ENCODE results near the gene GRN.
"Not testable (repeated sequence)": the region's sequence is repeated elsewhere in the genome, so short reads cannot be mapped to it uniquely, and the experiment has no call there.

The GRN gene

DNA sequence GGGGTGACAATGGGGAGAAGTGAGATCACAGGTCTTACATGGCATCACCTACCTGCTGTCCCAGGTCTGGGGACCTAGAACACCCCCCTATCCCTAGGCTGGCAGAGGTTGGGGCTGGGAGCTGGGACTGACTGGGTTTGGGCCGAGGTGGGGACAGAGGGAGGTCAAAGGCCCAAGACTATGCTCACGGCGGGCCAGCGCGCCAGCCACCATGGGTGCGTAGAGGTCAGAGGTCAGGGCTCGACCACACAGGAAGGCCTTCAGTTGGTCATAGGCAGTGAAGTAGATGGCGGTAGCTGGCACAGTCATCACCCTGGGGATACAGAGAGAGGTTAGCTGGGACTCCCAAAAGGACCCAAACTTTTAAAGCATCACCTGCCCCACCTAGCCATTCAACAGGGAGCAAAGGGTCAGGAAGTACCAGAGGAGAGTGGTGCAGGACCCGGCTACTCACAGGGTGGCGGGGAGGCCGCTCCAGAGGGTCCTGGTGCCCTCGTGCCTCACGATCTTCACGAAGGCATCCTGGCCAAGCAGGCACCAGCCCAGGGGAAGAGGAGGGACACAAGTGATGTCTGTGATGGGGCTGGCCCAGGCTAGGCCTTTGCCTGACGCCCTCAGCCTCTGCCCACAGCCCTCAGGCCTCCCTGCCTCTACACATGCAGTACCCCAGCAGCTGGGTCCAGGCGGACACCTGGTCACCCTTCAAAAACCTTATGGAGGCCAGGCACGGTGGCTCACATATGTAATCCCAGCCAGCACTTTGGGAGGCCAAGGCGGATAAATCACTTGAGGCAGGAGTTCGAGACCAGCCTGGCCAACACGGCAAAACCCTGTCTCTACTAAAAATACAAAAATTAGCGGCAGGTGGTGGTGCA is 23.6 kb upstream of the GRN start:
- no peak for DNase-seq (ENCODE audit: low read depth in 2 of 3, low spot score in 1 of 3)

GRCh38 chr17:44322236-44322895 is 22.7 kb upstream of the GRN start:
- DNase-seq (ENCODE audit: low read depth in 2 of 3, low spot score in 1 of 3): no peak

DNA sequence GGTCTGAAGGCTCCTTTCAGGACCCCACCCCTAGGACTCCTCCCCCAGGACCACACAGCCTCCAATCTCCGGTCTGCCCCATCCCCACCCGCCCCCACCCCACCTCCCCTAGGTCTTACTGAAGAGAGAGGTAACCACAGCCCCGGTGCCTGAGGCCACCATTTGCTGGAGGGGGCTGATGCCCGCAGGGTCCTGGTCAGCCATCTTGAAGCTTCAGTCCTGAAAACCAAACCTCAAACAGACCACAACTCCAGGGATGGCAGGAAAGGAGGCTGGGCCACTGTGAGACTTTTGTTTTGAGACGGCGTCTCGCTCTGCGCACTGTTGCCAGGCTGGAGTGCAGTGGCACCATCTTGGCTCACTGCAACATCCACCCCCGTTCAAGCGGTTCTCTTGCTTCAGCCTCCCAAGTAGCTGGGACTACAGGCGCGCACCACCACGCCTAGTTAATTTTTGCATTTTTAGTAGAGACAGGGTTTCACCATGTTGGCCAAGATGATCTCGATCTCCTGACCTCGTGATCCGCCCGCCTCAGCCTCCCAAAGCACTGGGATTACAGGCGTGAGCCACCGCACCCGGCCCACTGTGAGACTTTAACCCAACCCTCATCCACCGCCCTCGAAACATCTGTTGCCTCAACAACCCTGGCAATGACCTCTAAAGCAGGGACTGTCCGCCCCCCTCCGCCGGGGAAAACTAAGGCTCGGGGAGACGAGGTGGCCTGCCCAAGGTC is 21.6 kb upstream of the GRN start:
- DNase-seq (ENCODE audit: low read depth in 2 of 3, low spot score in 1 of 3): no peak

DNA sequence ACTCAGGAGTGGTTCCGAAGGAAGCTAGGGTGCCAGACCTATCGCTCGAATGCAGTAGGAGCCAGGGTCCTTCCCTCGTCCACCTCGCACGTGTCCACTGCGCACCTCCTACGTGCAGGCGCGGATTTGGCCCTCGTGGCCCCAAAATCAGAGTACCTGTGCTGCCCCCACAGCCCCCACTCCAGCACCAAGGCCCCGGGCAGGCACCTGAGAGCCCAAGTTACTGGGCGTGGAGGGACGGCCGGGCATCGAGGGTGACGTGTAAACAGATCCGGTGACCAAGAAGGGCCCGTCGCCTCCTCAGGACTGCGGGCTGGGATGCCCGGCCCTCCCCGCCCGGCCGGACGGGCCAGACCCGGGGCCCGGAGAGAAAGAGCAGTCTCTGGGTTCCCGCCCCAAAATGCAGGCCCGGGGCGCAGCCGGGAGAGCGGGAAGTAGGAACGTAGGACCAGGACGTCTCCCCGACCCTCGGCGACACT is 21.0 kb upstream of the GRN start:
- no peak for DNase-seq (ENCODE audit: low read depth in 2 of 3, low spot score in 1 of 3)

GRCh38 chr17:44324571-44325275 is 20.4 kb upstream of the GRN start, which contains the start of gene SLC25A39:
TSS of gene SLC25A39 (minus strand) at chr17:44324823. CDS start at chr17:44323562, 1,261 bp downstream.
- peak; percentile 89 to 96 (median 94) for DNase-seq (ENCODE audit: low read depth in 2 of 3, low spot score in 1 of 3)

- DNase-seq (ENCODE audit: low read depth in 2 of 3, low spot score in 1 of 3): peak; percentile 84 to 89 (median 88)
Observed at GRCh38 chr17:44326861-44327444, 18.1 kb upstream of the GRN start.

DNA sequence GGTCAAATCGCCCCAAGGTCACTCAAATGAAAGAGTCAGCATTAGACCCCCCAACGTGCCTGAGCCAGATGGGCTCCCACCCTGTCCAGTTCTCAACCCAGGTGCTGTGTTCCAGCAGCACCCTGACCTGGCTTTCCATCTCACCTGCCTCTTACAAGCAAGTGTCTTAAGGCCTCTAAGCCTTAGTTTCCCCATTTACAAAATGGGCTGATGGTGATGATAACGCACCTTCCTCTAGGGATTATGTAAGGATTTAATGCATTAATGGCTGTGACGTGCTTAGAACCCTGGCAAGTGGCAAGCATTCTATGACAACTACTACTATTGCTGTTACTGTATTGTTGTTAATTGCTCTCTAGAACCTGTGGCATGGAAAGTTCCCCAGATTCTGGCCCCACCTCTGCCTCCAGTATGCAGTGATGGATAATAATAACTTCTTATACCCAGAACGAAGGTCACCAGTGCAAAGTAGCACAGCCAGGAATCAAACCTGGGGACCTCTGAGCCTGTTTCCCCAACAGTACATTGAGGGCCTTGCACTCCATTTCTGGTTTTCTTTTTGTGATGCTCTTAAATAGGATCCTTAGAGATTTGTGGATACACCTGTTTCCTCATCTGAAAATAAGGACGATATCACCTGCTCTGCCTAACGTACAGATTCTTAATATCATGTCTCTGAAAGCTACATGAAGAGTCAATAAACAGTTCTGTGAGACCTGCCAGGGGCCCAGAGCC is 17.2 kb upstream of the GRN start:
- DNase-seq (ENCODE audit: low read depth in 2 of 3, low spot score in 1 of 3): no peak

- DNase-seq (ENCODE audit: low read depth in 2 of 3, low spot score in 1 of 3): not testable (repeated sequence)
Observed at GRCh38 chr17:44329516-44329915, 15.6 kb upstream of the GRN start.

GRCh38 chr17:44330263-44330662 is 14.8 kb upstream of the GRN start:
- not testable (repeated sequence) for DNase-seq (ENCODE audit: low read depth in 2 of 3, low spot score in 1 of 3)

DNA sequence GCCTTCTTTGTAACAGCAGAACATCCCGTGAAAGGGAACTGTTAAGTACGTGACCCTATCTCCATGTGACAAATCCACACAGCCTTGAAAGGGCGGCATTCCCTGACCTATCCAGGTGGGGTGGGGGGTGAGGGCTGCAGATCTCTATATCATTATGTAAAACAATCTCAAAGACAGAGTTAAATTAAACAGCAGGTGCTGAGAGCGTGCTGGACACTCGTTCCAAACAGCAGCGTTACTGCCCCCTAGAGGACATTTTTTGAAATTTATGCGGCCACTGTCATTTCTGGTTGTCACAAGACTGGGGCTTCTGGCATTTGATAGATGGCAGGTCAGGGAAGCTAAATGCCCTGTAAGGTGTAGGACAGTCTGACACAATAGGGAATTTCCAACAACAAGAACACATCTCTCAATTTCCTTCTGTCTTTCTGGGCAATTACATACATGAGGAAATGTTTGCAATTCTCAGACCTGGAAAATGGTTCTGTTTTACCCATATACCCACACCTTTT is 13.8 kb upstream of the GRN start:
- peak in 2 of 3 donors; percentile 64 to 91 for DNase-seq (ENCODE audit: low read depth in 2 of 3, low spot score in 1 of 3)

GRCh38 chr17:44333371-44333770 is 11.7 kb upstream of the GRN start:
- no peak for DNase-seq (ENCODE audit: low read depth in 2 of 3, low spot score in 1 of 3)

GRCh38 chr17:44334315-44334714 is 10.8 kb upstream of the GRN start:
- DNase-seq (ENCODE audit: low read depth in 2 of 3, low spot score in 1 of 3): no peak

GRCh38 chr17:44334727-44335126 is 10.4 kb upstream of the GRN start:
- no peak for DNase-seq (ENCODE audit: low read depth in 2 of 3, low spot score in 1 of 3)

DNA sequence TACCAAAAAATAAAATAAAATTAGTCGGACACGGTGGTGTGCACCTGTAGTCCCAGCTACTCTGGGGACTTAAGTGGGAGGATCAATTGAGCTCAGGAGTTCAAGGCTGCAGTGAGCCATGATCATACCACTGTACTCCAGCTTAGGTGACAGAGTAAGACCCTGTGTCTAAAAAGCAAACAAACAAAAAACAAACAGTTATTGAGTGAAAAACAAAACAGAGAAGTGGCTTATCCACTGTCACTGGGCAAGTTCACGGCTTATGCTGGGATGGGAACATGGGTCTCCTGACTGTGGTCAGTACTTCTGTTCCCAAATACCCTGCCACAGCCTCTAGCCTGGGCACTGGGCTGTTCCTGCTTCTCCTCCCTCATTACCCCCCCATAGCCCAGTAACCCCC is 9.5 kb upstream of the GRN start:
- no peak for DNase-seq (ENCODE audit: low read depth in 2 of 3, low spot score in 1 of 3)

GRCh38 chr17:44335968-44336367 is 9.1 kb upstream of the GRN start:
- no peak for DNase-seq (ENCODE audit: low read depth in 2 of 3, low spot score in 1 of 3)

DNA sequence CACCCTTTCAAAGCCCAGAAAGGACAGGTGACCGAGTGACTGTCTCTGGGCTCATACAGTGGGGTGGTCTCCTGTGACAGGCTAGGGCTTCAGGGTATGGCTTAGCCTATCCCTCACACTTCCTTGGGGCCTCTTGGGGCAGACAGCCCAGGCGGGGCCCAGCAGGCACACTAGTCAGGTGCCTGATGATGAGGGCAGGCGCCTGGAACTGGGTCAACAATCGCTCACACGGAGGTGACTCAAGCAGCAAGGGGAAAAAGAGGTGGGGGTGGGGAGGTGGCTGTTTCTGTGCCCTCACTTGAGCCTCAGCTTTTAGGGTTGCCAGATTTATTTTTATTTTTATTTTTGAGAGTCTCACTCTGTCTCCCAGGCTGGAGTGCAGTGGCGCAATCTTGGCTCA is 6.4 kb upstream of the GRN start:
- DNase-seq (ENCODE audit: low read depth in 2 of 3, low spot score in 1 of 3): no peak

GRCh38 chr17:44340553-44340952 is 4.5 kb upstream of the GRN start:
- DNase-seq (ENCODE audit: low read depth in 2 of 3, low spot score in 1 of 3): not testable (repeated sequence)

- no peak for DNase-seq (ENCODE audit: low read depth in 2 of 3, low spot score in 1 of 3)
Observed at GRCh38 chr17:44343510-44344209, 1.4 kb upstream of the GRN start.

GRCh38 chr17:44345454-44346026 is 438 bp downstream of the GRN start:
- no peak for DNase-seq (ENCODE audit: low read depth in 2 of 3, low spot score in 1 of 3)

Measured in stimulated activated CD4-positive, alpha-beta T cell treated with anti-CD3 and anti-CD28 coated beads, Interleukin-12 subunit alpha, Interleukin-12 subunit beta, amount 100 ng/mL, for 48 hours (primary cell).